NCI-H69 (cell line): ENCODE measurements around the gene CD164.
"Not testable (repeated sequence)": the region's sequence is repeated elsewhere in the genome, so short reads cannot be mapped to it uniquely, and the experiment has no call there.

Source experiments
- DNase-seq: peaks from one replicate; lab custom pipeline; 2025; lab: John Stamatoyannopoulos, UW

The CD164 gene

GRCh38 chr6:109342911-109343310 lies 39.4 kb downstream of the CD164 start:
- DNase-seq, result no peak

GRCh38 chr6:109342506-109342905 lies 39.8 kb downstream of the CD164 start:
- no peak for DNase-seq

GRCh38 chr6:109340811-109341210 lies 41.5 kb downstream of the CD164 start:
- no peak for DNase-seq

DNA sequence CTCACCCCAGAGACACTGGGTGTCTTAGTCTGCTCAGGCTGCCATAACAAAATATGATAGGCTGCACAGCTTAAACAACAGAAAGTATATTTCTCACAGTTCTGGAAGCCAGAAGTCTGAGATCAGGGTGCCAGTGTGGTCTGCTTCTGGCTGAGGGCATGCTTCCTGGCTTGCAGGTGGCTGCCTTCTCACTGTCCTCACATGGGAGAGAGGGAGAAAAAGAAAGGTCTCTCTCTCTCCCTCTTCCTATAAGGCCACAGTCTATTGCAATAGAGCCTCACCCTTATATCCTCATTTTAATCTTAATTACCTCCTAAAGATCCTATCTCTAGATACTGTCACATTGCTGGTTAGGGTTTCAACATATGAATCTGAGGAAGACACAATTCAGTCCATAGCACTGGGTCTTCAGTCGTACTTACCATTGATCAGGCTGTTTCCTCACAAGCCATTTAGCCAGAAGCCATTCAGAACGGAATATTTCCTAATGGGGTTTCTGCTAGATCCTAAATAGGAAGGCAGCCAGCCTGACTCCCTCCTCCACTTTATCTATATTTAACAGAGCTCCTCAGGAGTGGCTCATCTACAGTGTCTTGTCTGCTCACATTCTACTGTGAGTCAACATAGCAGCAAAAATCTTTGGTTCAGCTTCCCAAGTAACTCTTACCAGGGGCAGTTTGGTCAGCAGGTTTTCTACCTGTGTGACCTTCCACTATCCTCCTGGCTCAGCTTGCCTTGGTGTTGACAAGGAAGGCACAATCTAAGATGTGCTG lies 42.2 kb downstream of the CD164 start:
- DNase-seq, result no peak

- DNase-seq, result peak; percentile 89
Measured at GRCh38 chr6:109336221-109336961, 45.9 kb downstream of the CD164 start.

DNA sequence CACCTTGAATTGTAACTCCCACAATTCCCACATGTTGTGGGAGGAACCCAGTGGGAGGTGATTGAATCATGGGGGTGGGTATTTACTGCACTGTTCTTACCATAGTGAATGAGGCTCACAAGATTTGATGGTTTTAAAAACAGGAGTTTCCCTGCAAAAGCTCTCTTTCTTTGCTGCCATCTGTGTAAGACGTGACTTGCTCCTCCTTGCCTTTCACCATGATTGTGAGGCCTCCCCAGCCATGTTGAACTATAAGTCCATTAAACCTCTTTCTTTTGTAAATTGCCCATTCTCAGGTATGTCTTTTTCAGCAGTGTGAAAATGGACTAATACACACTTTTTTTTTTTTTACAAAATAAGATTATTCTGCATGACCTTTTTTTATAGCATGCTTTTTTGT lies 48.4 kb downstream of the CD164 start:
- not testable (repeated sequence) for DNase-seq

GRCh38 chr6:109332748-109333147 lies 49.5 kb downstream of the CD164 start:
- DNase-seq, result no peak

DNA sequence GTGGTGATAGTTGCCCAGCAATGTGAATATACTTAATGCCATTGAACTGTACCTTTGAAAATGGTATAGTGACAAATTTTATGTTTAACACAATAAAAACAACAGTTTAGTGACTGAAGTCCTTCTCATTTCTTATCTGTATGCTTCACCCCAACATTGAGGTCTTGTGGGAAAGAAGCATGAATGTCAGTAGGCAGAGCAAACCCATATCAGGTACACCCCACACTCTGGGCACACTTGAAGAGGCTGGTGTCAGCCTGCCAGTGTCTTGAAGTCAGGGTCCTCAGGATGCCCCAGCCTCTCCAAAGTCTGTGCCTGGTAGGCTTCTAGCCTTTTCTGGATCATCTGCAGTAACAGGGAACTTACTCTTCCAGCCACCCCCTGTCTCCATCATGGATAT lies 51.2 kb downstream of the CD164 start:
- no peak for DNase-seq

DNA sequence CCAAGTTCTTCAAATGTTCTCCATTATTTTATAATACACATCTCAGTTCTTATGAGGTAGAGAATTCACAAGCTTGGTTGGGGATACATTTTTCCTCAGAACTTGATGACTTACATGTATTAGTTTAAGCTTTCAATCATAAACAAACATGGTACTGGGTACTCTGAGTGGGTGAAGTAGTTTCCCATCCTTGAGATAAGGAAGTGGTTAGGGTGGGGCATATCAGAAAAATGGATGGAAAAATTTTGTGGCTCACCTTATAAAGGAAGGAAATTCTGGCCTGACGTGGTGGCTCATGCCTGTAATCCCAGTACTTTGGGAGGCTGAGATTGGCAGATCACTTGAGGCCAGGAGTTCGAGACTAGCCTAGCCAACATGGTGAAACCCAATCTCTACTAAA lies 52.0 kb downstream of the CD164 start:
- DNase-seq, result no peak

DNA sequence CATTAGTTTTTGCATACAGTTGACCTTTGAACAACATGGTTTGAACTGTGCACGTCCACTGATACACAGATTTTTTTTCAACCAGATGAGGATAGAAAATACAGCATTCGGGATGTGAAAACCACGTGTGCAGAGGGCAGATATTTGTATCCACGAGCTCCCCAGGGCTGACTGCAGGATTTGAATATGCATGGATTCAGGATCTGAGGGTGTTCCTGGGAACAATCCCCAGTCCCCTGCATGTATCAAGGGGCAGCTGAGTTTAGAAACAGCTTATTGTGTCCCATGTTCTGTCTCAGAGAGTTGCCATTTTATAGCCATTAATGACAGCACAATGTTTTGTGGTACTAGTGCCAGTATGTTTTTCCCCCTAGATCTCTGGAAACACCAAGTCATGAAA lies 53.6 kb downstream of the CD164 start:
- no peak for DNase-seq

DNA sequence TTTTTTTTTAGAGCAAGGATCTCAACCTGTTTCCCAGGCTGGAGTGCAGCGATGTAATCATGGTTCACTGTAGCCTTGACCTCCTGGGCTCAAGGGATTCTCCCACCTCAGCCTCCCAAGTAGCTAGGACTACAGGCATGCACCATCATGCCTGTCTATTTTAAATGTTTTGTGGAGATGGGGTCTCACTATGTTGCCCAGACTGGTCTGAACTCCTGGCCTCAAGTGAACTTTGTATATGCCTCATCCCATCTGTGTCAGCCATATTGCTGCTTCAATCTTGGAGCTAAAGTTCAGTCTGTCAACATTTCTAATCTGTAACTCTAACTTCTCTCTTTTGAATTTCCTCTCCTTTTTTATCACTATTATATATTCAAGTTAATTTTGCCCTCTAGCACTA lies 54.3 kb downstream of the CD164 start:
- no peak for DNase-seq

GRCh38 chr6:109327491-109327890 lies 54.8 kb downstream of the CD164 start:
- DNase-seq, result no peak

- no peak for DNase-seq
Measured at GRCh38 chr6:109326351-109326750, 55.9 kb downstream of the CD164 start.

- no peak for DNase-seq
Measured at GRCh38 chr6:109325400-109325801, 56.9 kb downstream of the CD164 start.

DNA sequence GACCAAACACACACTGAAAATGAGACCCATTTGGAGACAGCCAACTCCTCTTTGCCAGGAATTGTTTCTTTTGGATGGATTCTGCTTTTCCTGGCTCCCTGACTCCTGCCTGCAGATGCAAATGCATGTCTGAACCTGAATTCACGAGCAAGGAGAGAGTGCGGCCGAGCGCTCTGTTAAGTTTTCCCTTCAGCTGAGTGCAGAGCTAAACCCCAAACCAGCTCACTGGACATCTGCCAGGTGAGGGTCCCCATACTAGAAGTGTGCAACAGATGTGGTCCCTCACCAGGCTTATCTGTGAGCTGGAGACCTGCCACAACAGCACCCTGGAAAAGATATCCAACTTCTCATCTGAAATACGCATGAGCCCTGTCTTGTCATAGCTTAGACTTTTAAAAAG lies 59.0 kb downstream of the CD164 start:
- no peak for DNase-seq

DNA sequence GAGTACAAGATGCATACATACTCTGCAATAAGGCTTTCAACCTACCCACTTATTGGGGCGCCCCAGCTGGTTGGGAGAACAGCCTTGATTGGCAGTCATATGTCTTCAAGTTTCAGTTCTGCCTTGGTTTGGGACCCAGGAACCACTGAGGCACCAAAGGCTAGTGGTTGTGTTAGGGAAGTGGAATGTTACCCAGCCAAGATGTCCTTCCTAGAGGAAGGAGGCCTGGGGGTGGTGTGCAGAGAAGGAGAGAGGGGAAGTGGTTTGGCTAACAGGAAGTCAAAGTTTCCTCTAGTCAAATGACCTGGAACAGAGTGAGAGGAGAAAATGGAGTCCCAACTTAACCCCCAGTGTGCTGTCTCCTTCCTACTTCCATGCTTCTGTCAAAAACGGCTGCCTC lies 59.4 kb downstream of the CD164 start:
- DNase-seq, result no peak

GRCh38 chr6:109321752-109322151 lies 60.5 kb downstream of the CD164 start:
- DNase-seq, result no peak

DNA sequence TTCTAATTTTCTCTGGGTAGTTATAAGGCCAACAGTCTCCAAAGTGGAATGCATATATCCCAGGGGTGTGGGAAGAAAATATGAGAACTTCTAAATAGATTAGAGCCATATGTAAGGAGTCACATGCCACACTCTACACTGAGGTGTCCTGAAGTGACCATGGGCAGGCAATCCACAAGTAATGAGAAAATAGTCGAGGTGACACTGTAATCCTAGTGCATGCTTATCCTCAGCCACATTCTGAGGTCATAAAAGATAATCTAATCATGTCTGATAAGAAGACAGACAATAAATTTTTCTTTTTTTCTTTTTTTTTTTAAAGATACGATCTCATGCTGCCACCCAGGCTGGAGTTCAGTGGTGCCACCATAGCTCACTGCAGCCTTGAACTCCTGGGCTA lies 62.2 kb downstream of the CD164 start:
- DNase-seq, result no peak

DNA sequence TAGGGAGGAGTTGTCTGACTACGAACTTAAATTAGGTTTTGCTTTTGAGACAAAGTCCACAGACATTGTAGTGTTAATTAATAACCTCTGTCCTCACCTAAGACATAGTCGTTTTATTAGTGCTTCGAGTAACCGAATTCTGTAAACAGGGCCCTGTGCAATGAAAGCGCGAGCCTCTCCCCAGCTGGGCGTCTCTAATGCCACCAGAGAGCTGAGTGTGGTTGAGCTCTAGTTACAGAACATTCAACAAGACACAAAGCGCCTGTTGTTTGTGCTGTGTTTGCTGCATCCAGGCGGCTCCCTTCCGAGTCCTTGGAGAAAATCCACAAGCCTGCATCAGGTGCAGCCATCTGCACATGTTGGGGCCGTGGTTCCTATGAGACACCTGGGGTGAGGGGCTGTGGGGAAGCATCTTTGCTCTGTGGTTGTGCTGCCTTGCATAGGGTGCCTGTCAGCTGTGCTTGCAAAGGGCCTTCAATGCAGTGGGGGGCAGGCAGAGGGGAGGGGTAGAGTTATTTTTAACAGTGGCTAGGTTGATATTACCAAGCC lies 63.9 kb downstream of the CD164 start:
- DNase-seq, result peak; percentile 91

GRCh38 chr6:109316909-109317308 lies 65.4 kb downstream of the CD164 start:
- no peak for DNase-seq
